22Rv1 (cell line): ENCODE data around the gene ELK3.
A peak's percentile ranks its signal among the peaks of the same experiment; 100 is the strongest.

Experiments used
- H3K27ac ChIP-seq: fragments of 450-650 bp; 2 replicates; pipeline ENCODE4 v1.5.1; 2017
- CTCF ChIP-seq: fragments of 450-650 bp; IDR thresholded peaks from 2 replicates; pipeline ENCODE4 v1.5.1; 2017; ENCODE audit warnings: mild to moderate bottlenecking
- ZFX ChIP-seq: fragments of 450-650 bp; IDR thresholded peaks from 2 replicates; pipeline ENCODE4 v1.6.1; 2017; ENCODE audit warnings: antibody characterized with exemption, borderline replicate concordance

Gene ELK3

GRCh38 chr12:96193725-96194575 lies at the start of gene ELK3:
ELK3 (plus strand) TSS chr12:96194375.
- H3K27ac ChIP-seq: peak within 1 kb of the TSS; percentile 13; the same call in 1 of the 2 replicates
- no peak for TF ChIP-seq CTCF
- TF ChIP-seq ZFX: no peak

- no peak overlapping the region for H3K27ac ChIP-seq
- TF ChIP-seq CTCF: no peak
Observed at GRCh38 chr12:96146747-96147146, 47.4 kb upstream of the ELK3 start.

- TF ChIP-seq CTCF (no peak), ZFX (no peak)
- no peak overlapping the region for H3K27ac ChIP-seq
Observed at GRCh38 chr12:96150442-96150841, 43.7 kb upstream of the ELK3 start.

DNA sequence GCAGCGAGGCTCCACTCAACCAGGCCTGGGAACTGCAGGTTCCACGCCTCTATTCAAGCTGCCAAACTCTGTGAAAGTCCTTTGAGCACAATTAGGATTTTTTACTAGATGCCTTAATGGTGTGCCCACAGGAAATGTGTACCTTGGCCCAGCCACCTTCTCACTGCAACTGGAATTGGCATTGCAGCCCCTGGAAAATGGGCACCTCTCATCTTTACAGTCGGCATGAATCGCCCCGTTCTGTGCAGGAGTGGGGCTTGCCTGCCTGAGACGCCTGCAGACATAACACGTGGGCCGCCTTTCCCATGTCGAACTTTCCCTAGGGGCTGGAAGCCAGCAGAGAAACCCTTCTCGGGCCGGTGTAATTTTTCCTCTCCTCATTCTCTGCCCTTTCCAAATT lies 42.0 kb upstream of the ELK3 start:
- TF ChIP-seq ZFX: no peak
- no peak for TF ChIP-seq CTCF
- H3K27ac ChIP-seq: no peak overlapping the region

GRCh38 chr12:96153131-96153725 lies 40.9 kb upstream of the ELK3 start:
- no peak overlapping the region for H3K27ac ChIP-seq
- no peak for TF ChIP-seq ZFX
- TF ChIP-seq CTCF: no peak

DNA sequence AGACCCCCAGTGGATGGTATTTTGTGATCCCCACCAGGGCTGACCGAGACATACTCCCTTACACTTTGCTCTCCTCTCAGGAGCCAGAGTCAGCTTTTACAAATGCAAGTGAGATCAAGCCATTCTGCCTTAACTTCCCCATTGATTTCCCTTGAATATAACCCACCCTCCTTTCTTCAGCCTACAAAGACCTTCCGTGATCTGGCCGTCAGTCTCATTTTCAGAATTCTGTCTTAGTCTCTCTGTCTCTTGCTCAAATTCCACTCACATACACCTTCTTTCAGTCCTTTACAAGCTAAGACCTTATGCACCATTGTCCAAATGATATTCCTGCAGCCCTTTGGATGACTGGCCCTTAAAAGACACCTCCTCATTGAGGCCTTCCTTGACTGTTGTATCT lies 39.0 kb upstream of the ELK3 start:
- H3K27ac ChIP-seq: no peak overlapping the region
- TF ChIP-seq ZFX: no peak

DNA sequence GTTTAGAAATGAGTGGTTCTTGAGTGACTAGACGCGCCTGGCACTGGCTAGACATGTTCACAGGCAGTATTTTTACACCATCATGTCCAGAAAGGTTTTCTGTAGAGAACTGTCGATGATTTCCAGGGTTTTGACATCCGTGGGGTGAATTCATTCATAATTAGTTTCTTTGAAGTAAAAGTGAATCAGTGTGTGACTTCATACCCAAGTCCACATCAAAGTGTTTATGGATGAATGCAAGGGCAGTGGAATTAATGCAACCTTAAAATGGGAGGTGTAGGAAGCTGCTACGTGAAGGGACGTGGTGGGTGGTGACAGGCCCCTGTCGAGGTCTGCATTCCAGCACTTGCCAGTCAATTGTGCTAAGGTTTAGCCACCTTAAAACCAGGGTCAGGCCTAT lies 38.4 kb upstream of the ELK3 start:
- TF ChIP-seq ZFX (no peak), CTCF (no peak)
- no peak overlapping the region for H3K27ac ChIP-seq
